ENCODE measurements around the gene DPY19L3. TPM values are rescaled to one million over a fixed set of nuclear protein-coding genes. Genes with fewer than 3 reads are reported as not detected.
"Not testable (repeated sequence)": the region's sequence is repeated elsewhere in the genome, so short reads cannot be mapped to it uniquely, and the experiment has no call there.

Gene DPY19L3, protein sequence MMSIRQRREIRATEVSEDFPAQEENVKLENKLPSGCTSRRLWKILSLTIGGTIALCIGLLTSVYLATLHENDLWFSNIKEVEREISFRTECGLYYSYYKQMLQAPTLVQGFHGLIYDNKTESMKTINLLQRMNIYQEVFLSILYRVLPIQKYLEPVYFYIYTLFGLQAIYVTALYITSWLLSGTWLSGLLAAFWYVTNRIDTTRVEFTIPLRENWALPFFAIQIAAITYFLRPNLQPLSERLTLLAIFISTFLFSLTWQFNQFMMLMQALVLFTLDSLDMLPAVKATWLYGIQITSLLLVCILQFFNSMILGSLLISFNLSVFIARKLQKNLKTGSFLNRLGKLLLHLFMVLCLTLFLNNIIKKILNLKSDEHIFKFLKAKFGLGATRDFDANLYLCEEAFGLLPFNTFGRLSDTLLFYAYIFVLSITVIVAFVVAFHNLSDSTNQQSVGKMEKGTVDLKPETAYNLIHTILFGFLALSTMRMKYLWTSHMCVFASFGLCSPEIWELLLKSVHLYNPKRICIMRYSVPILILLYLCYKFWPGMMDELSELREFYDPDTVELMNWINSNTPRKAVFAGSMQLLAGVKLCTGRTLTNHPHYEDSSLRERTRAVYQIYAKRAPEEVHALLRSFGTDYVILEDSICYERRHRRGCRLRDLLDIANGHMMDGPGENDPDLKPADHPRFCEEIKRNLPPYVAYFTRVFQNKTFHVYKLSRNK
- 10 to 100 TPM; 21.6 to 29.0 TPM for total RNA-seq
- long read RNA-seq, donor 1, partial matches to known transcripts = 2 of 3 reads
- long read RNA-seq, donor 1, other reads (novel, unspliced or antisense) = 1 of 3 reads
- long read RNA-seq, donor 2, partial matches to known transcripts = 0 of 1 reads
- long read RNA-seq, donor 2, other reads (novel, unspliced or antisense) = 0 of 1 reads

GRCh38 chr19:32405431-32406160, at the start of gene DPY19L3:
Gene DPY19L3, plus strand, starts transcription at chr19:32405770. Its CDS starts 2,484 bp downstream, at chr19:32408254.
- intact Hi-C loops (cut with DNase I) = loop anchor here in 1 of 2 donors (10.0 kb wide), 1 partner anchor 51 kb away; no protein-coding TSS in a partner anchor

DNA sequence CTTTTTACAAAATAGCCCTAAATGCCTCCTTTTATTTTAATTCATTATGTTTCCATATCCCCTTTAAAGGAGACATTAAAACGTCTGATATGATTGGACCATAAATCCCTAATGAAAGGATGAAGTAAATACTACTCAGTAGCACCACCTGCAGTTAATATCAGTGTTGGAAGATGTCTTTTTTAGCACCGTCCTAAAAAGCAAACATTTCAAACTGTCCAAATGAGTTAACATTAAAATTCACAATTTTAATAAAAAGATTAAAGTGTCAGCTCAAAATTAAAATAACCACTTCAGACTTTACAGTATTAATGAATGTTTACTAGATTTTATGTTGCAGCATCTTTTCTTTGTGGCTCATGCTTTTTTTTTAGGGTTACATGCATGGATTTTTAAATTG, 47.9 kb upstream of the DPY19L3 start:
- no peak for DNase-seq (ENCODE audit: low spot score)
- intact Hi-C loops (cut with DNase I) = loop anchor here in 1 of 2 donors (10.0 kb wide), 1 partner anchor 47 kb away; the partner anchor contains the start of gene DPY19L3

More at GRCh38 chr19:32405431-32406160, at the start of gene DPY19L3:
- DNase-seq (ENCODE audit: low spot score) = peak; percentile 99

DNA sequence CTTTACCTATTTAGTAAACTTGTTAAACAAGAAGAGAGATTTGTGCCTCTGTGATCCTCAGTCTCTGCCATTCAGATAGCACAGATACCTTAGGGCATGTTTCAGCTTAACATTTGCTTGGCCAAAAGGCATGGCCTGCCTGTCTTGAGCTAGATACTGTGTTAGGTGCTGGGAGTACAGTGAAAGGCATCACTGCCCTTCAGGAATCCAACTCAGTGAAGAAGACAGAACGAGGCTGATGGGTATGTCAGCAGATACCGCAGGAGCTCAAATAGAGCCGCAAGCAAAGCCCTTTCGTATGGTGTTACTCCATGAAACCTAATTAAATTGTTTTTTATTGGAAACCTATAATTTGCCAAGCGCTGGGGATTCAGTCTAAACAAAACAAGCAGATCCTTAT, 47.2 kb upstream of the DPY19L3 start:
- no peak for DNase-seq (ENCODE audit: low spot score)
- intact Hi-C loops (cut with DNase I) = loop anchor here in 1 of 2 donors (10.0 kb wide), 1 partner anchor 46 kb away; the partner anchor contains the start of gene DPY19L3

DNA sequence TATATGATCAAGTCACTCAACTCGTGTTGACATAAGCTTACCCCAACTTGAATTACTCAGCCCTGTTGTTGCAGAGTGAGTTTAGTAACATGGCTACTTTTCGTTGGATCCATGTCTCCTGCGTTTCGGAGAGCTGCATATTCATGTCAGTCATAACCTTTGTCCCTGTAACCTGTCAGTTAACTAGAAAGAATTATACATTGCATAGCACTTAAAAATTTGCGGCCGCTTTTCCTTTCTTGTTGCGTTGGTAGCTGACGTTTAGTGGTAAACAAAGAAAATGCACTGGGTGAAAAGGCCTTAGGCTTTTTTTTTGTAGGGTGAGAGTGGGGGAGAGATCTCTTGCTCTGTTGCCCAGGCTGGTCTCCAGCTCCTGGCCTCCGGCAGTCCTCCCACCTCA, 46.0 kb upstream of the DPY19L3 start:
- no peak for DNase-seq (ENCODE audit: low spot score)

DNA sequence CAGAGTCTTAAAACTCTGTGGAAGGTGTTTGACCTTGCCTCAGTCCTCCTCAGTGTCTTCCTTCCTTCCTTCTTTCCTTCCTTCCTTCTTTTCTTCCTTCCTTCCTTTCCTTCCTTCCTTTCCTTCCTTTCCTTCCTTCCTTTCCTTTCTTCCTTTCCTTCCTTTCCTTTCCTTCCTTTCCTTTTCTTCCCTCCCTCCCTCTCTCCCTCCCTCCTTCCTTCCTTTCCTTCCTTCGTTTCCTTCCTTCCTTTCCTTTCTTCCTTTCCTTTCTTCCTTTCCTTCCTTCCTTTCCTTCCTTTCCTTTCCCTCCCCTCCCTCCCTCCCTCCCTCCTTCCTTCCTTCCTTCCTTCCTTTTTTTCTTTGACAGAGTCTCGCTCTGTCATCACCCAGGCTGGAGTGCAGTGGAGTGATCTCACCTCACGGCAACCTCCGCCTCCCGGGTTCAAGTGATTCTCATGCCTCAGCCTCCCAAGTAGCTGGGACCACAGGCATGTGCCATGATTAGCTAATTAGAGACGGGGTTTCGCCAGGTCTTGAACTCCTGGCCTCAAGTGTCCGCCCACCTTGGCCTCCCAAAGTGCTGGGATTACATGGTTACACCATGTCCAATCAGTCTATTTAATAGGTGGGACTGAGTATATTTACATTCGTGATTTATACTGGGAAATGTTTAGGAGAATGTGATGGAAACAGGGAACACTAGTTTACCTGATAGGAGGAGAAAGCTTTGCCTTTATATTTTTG, 43.8 kb upstream of the DPY19L3 start:
- intact Hi-C loops (cut with DNase I) = no loop called here
- DNase-seq (ENCODE audit: low spot score) = no peak

More for the DNA sequence above, 46.0 kb upstream of the DPY19L3 start:
- intact Hi-C loops (cut with DNase I) = loop anchor here in 1 of 2 donors (10.0 kb wide), 1 partner anchor 45 kb away; the partner anchor contains the start of gene DPY19L3

DNA sequence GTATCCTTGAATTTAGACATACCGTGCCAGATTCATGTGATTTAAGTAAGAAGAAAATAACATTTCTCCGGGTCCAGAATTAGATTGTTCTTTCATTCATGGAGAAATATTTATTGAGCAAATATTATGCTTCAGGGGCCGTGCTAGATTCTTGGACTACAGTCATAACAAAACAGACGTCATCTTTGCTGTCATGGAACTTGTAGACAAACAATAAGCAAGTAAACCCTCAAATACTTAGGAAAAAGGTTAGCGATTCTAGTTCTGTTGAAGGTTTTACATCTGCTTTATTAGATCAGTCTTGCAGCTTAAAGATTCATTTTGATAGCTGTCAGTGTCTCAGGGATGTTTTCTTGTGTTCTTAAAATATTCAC, 43.3 kb upstream of the DPY19L3 start:
- no peak for DNase-seq (ENCODE audit: low spot score)
- intact Hi-C loops (cut with DNase I) = no loop called here

- DNase-seq (ENCODE audit: low spot score) = no peak
- intact Hi-C loops (cut with DNase I) = no loop called here
Observed at GRCh38 chr19:32363175-32363574, 42.4 kb upstream of the DPY19L3 start.

- DNase-seq (ENCODE audit: low spot score) = no peak
- intact Hi-C loops (cut with DNase I) = no loop called here
Observed at GRCh38 chr19:32363632-32364031, 41.9 kb upstream of the DPY19L3 start.

DNA sequence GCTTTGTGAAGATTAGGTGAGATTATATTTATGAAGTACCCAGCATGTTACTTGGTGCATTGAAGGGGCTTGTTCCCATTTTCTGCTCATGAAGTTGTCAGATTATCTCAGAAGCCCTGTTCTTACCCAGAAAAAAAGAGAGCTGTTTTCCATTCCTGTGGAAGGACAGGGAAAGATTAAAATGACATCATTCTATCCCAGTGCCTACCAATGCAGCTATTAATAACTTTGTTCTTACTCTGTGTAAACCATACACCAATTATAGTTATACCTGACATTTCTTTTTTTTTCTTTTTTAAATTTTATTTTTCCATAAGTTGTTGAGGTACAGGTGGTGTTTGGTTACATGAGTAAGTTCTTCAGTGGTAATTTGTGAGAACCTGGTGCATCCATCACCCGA, 41.5 kb upstream of the DPY19L3 start:
- DNase-seq (ENCODE audit: low spot score) = no peak
- intact Hi-C loops (cut with DNase I) = no loop called here

- intact Hi-C loops (cut with DNase I) = no loop called here
- no peak for DNase-seq (ENCODE audit: low spot score)
Observed at GRCh38 chr19:32367063-32367462, 38.5 kb upstream of the DPY19L3 start.

- intact Hi-C loops (cut with DNase I) = no loop called here
- no peak for DNase-seq (ENCODE audit: low spot score)
Observed at GRCh38 chr19:32367948-32368536, 37.5 kb upstream of the DPY19L3 start.

- no peak for DNase-seq (ENCODE audit: low spot score)
- intact Hi-C loops (cut with DNase I) = no loop called here
Observed at GRCh38 chr19:32368787-32369186, 36.8 kb upstream of the DPY19L3 start.

GRCh38 chr19:32372726-32373517, 32.6 kb upstream of the DPY19L3 start:
- intact Hi-C loops (cut with DNase I) = no loop called here
- no peak for DNase-seq (ENCODE audit: low spot score)

GRCh38 chr19:32373585-32374295, 31.8 kb upstream of the DPY19L3 start:
- intact Hi-C loops (cut with DNase I) = no loop called here
- DNase-seq (ENCODE audit: low spot score) = no peak

DNA sequence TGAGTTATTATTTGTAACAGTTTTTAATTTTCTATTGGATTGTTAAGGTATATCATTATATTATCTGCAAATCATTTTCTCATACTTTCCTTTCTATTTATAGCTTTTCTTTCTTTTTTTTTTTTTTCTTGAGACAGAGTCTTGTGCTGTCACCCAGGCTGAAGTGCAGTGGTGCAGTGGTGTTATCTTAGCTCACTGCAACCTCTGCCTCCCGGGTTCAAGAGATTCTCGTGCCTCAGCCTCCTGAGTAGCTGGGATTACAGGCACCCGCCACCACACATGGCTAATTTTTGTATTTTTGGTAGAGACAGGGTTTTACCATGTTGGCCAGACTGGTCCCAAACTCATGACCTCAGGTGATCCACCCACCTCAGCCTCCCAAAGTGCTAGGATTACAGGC, 31.2 kb upstream of the DPY19L3 start:
- intact Hi-C loops (cut with DNase I); DNase-seq (ENCODE audit: low spot score): not testable (repeated sequence)

DNA sequence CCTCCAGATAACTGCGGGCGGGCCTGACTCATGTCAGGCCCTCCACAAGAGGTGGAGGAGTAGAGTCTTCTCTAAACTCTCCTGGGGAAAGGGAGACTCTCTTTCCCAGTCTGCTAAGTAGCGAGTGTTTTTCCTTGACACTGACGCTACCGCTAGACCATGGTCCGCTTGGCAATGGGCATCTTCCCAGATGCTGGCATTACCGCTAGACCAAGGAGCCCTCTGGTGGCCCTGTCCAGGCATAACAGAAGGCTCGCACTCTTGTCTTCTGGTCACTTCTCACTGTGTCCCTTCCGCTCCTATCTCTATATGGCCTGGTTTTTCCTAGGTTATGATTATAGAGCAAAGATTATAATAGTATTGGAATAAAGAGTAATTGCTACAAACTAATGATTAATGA, 28.5 kb upstream of the DPY19L3 start:
- DNase-seq (ENCODE audit: low spot score); intact Hi-C loops (cut with DNase I): not testable (repeated sequence)

- intact Hi-C loops (cut with DNase I) = no loop called here
- no peak for DNase-seq (ENCODE audit: low spot score)
Observed at GRCh38 chr19:32380269-32380668, 25.3 kb upstream of the DPY19L3 start.

Data from posterior vena cava (tissue), 2 donors.